ENCODE data around the gene MFSD6L.

MFSD6L gene

GRCh38 chr17:8801135-8801840 is 2.1 kb upstream of the MFSD6L start:
- no peak overlapping the region for H3K4me3 ChIP-seq (ENCODE audit: low read depth, low read length)
- CTCF ChIA-PET = interaction anchor here (3.0 kb wide), 1 partner anchor 15 kb away, joined by 15 read pairs; no protein-coding TSS in a partner anchor
- TF ChIP-seq CTCF (IDR thresholded peaks at IDR 0.05; ENCODE audit: insufficient read depth, low read length, missing control alignments) = no peak
- POLR2A ChIA-PET = no interaction called here
- DNase-seq (ENCODE audit: low read depth, low spot score) = no peak

GRCh38 chr17:8800656-8801055 is 1.5 kb upstream of the MFSD6L start:
- POLR2A ChIA-PET = no interaction called here
- CTCF ChIA-PET = interaction anchor here (1.0 to 3.0 kb wide), 2 partner anchors 15 to 88 kb away, joined by 3 to 15 read pairs; no protein-coding TSS in a partner anchor
- DNase-seq (ENCODE audit: low read depth, low spot score) = no peak
- no peak overlapping the region for H3K4me3 ChIP-seq (ENCODE audit: low read depth, low read length)
- no peak for TF ChIP-seq CTCF (IDR thresholded peaks at IDR 0.05; ENCODE audit: insufficient read depth, low read length, missing control alignments)

GRCh38 chr17:8799570-8800212 is 526 bp upstream of the MFSD6L start:
- CTCF ChIA-PET = interaction anchor here (0.9 to 3.0 kb wide), 4 partner anchors 11 to 95 kb away, joined by 3 to 15 read pairs (median 4); no protein-coding TSS in a partner anchor
- POLR2A ChIA-PET = no interaction called here
- no peak for TF ChIP-seq CTCF (IDR thresholded peaks at IDR 0.05; ENCODE audit: insufficient read depth, low read length, missing control alignments)
- no peak overlapping the region for H3K4me3 ChIP-seq (ENCODE audit: low read depth, low read length)
- DNase-seq (ENCODE audit: low read depth, low spot score) = no peak

GRCh38 chr17:8798176-8798845 is 854 bp downstream of the MFSD6L start:
- CTCF ChIA-PET = interaction anchor here (0.6 to 1.5 kb wide), 5 partner anchors 9 to 97 kb away, joined by 3 to 18 read pairs (median 3); no protein-coding TSS in a partner anchor
- DNase-seq (ENCODE audit: low read depth, low spot score) = no peak
- H3K4me3 ChIP-seq (ENCODE audit: low read depth, low read length) = no peak overlapping the region
- POLR2A ChIA-PET = no interaction called here
- TF ChIP-seq CTCF (IDR thresholded peaks at IDR 0.05; ENCODE audit: insufficient read depth, low read length, missing control alignments) = no peak

GRCh38 chr17:8797621-8798175 is 1.5 kb downstream of the MFSD6L start:
- CTCF ChIA-PET = interaction anchor here (0.6 to 1.5 kb wide), 5 partner anchors 9 to 97 kb away, joined by 3 to 18 read pairs (median 3); no protein-coding TSS in a partner anchor
- no peak for TF ChIP-seq CTCF (IDR thresholded peaks at IDR 0.05; ENCODE audit: insufficient read depth, low read length, missing control alignments)
- POLR2A ChIA-PET = no interaction called here
- H3K4me3 ChIP-seq (ENCODE audit: low read depth, low read length) = no peak overlapping the region
- DNase-seq (ENCODE audit: low read depth, low spot score) = no peak

Data from AG04449 (cell line).